GM20000 (cell line): Measurements from ENCODE around the gene BTG4.
A peak's percentile ranks its signal among the peaks of the same experiment; 100 is the strongest.

Experiments
- DNase-seq: peaks from one replicate; pipeline ENCODE4 v3.0.0; 2012; ENCODE audit warnings: low spot score
- TF ChIP-seq, protein P1 (sequence below): IDR thresholded peaks from 2 replicates; pipeline ENCODE4 v1.5.1; 2012; ENCODE audit warnings: mild to moderate bottlenecking, control low read depth; ENCODE audit errors: extremely low read depth, missing control alignments

Gene BTG4

GRCh38 chr11:111456086-111456858 lies 55.9 kb downstream of the BTG4 start:
- DNase-seq: no peak
- TF ChIP-seq, protein P1, sequence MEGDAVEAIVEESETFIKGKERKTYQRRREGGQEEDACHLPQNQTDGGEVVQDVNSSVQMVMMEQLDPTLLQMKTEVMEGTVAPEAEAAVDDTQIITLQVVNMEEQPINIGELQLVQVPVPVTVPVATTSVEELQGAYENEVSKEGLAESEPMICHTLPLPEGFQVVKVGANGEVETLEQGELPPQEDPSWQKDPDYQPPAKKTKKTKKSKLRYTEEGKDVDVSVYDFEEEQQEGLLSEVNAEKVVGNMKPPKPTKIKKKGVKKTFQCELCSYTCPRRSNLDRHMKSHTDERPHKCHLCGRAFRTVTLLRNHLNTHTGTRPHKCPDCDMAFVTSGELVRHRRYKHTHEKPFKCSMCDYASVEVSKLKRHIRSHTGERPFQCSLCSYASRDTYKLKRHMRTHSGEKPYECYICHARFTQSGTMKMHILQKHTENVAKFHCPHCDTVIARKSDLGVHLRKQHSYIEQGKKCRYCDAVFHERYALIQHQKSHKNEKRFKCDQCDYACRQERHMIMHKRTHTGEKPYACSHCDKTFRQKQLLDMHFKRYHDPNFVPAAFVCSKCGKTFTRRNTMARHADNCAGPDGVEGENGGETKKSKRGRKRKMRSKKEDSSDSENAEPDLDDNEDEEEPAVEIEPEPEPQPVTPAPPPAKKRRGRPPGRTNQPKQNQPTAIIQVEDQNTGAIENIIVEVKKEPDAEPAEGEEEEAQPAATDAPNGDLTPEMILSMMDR: no peak

GRCh38 chr11:111455291-111456085 lies 56.7 kb downstream of the BTG4 start:
- TF ChIP-seq, protein P1: no peak

DNA sequence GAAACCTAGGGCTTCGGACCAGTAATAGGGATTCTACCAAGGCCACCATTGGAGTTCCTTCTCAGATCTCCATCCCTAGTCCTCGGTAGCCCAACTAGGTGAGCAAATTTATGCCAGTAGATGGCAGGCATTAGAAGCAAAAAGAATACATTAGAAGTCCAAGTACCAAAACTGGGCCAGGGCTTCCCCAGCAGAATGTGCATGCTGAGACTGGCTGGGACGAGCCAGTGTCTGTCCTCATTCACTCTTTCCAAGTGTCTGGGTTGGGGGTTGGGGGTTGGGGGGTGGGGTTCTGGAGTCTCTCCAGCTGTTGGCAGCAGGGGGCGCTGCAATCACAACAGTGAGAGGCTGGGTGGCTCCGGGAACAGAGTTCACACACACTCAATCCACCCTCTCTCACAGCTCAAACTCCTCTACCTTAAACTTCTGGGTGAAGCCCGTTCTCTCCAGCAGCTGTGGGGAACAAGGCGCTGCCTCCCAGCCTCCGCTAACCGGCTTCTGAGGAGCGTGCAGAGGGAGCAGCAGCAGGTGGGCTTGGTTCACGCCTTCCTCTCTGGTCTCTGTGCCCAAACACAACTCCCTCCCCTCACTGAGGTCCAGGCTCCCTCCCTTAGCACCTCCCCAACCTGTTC lies 57.5 kb downstream of the BTG4 start:
- TF ChIP-seq, protein P1: no peak
- peak; percentile 61 for DNase-seq

More at GRCh38 chr11:111455291-111456085, 56.7 kb downstream of the BTG4 start:
- DNase-seq: no peak

- TF ChIP-seq, protein P1: no peak
- DNase-seq: no peak
These were observed 59.2 kb downstream of the BTG4 start for GRCh38 chr11:111452817-111453552.

GRCh38 chr11:111452146-111452545 lies 60.0 kb downstream of the BTG4 start:
- TF ChIP-seq, protein P1: no peak
- DNase-seq: no peak

- DNase-seq: peak; percentile 51
- TF ChIP-seq, protein P1: no peak
These were observed 61.5 kb downstream of the BTG4 start for GRCh38 chr11:111450480-111451320.
